HCT116 (cell line): ENCODE data around the gene NOTUM. TPM values are rescaled to one million over a fixed set of nuclear protein-coding genes. Genes with fewer than 3 reads are reported as not detected.

Source experiments
- ATAC-seq: fragments of 200-7000 bp; cut with Tn5 transposase; 2 replicates; pipeline ENCODE4 v1.9.1; 2020; ENCODE audit warnings: mild to moderate bottlenecking, moderate library complexity
- BruUV-seq: library from RNA; stranded (reverse); fragments of 400-500 nt; replicated peaks from 2 replicates; lab custom pipeline; 2021; lab: Mats Ljungman, UMichigan
- CTCF ChIA-PET: fragments of 300-600 bp; sonication (Branson Sonifier 250); formaldehyde crosslinking; loops from one replicate; lab custom pipeline; 2021; ENCODE audit warnings: antibody characterized with exemption; lab: Charles Lee
- POLR2A ChIA-PET: fragments of 300-600, 350-600 bp; sonication (Branson Sonifier 250); formaldehyde crosslinking; loops from one replicate; lab custom pipeline; 2021; ENCODE audit warnings: antibody characterized with exemption; lab: Charles Lee
- RAD21 ChIA-PET, 2 experiments: fragments of 300-600 bp; sonication (Branson Sonifier 250); formaldehyde crosslinking; loops; one replicate each; lab custom pipeline; 2023; ENCODE audit warnings: low total read pairs in 2 of 2; ENCODE audit not compliant: uncharacterized antibody in 2 of 2, unreplicated experiment in 2 of 2, low non-redundant PET in 1 of 2; lab: Charles Lee
- DNase-seq: peaks from one replicate; pipeline ENCODE4 v3.0.0-alpha.2; 2010; ENCODE audit warnings: low read depth, low spot score
- H2AFZ ChIP-seq: fragments of 200-600 bp; shearing (Covaris generic), sonication (generic); 2 replicates; pipeline ENCODE4 v1.6.1; 2017; ENCODE audit warnings: low read depth, mixed run types, mixed read lengths, antibody characterized with exemption, low read length; ENCODE audit not compliant: poor library complexity, severe bottlenecking
- H3K27ac ChIP-seq: 2 replicates; pipeline ENCODE4 v1.5.1; 2012; ENCODE audit warnings: low read depth, low read length
- H3K27me3 ChIP-seq: fragments of 200-600 bp; sonication (generic); 2 replicates; pipeline ENCODE4 v1.6.1; 2016; ENCODE audit warnings: mixed run types, low read length, mixed read lengths; ENCODE audit not compliant: insufficient read depth
- H3K36me3 ChIP-seq, 2 experiments: fragments of 200-500 bp in 1 of 2; fragments of 200-600 bp in 1 of 2; sonication (Bioruptor generic) in 1 of 2; sonication (generic) in 1 of 2; 2 replicates each; pipeline versions ENCODE4 v1.5.1 to v1.6.1; 2014 to 2016; ENCODE audit warnings: low read length in 2 of 2, inconsistent platforms in 1 of 2, mixed read lengths in 1 of 2, mixed run types in 1 of 2; ENCODE audit not compliant: insufficient read depth in 2 of 2, control insufficient read depth in 1 of 2
- H3K4me1 ChIP-seq, 2 experiments: fragments of 200-600 bp in 1 of 2; sonication (generic) in 1 of 2; 2 replicates each; pipeline versions ENCODE4 v1.5.1 to v1.6.1; 2012 to 2017; ENCODE audit warnings: low read length in 2 of 2, inconsistent platforms in 1 of 2, mild to moderate bottlenecking in 1 of 2, mixed read lengths in 1 of 2, mixed run types in 1 of 2, moderate library complexity in 1 of 2; ENCODE audit not compliant: insufficient read depth in 2 of 2, control insufficient read depth in 1 of 2
- H3K4me2 ChIP-seq: fragments of 200-600 bp; sonication (generic); 2 replicates; pipeline ENCODE4 v1.6.1; 2017; ENCODE audit warnings: mixed run types, low read length, mixed read lengths
- H3K4me3 ChIP-seq, 2 experiments: fragments of 200-600 bp in 1 of 2; sonication (generic) in 1 of 2; replicated peaks in 1 of 2; 2 replicates each; pipeline ENCODE4 v1.5.1; 2011 to 2016; ENCODE audit warnings: low read length in 2 of 2, control low read depth in 1 of 2, low read depth in 1 of 2, mild to moderate bottlenecking in 1 of 2, mixed read lengths in 1 of 2, mixed run types in 1 of 2
- H3K79me2 ChIP-seq: fragments of 200-600 bp; sonication (generic); 2 replicates; pipeline ENCODE4 v1.6.1; 2017; ENCODE audit warnings: mild to moderate bottlenecking, mixed run types, low read length, moderate library complexity, mixed read lengths; ENCODE audit not compliant: insufficient read depth
- H3K9ac ChIP-seq: fragments of 200-600 bp; sonication (generic); 2 replicates; pipeline ENCODE4 v1.6.1; 2016; ENCODE audit warnings: low read length, mixed read lengths
- H3K9me2 ChIP-seq: fragments of 200-600 bp; sonication (generic), shearing (Covaris generic); 2 replicates; pipeline ENCODE4 v1.6.1; 2017; ENCODE audit warnings: mixed run types, mild to moderate bottlenecking, moderate library complexity; ENCODE audit not compliant: insufficient read depth
- H3K9me3 ChIP-seq, 2 experiments: fragments of 200-500 bp in 1 of 2; fragments of 200-600 bp in 1 of 2; sonication (Bioruptor generic) in 1 of 2; sonication (generic) in 1 of 2; 2 replicates each; pipeline ENCODE4 v1.6.1; 2014 to 2017; ENCODE audit warnings: low read length in 2 of 2, mixed read lengths in 2 of 2, inconsistent platforms in 1 of 2, low read depth in 1 of 2, mild to moderate bottlenecking in 1 of 2, mixed run types in 1 of 2, moderate library complexity in 1 of 2; ENCODE audit not compliant: control insufficient read depth in 1 of 2, insufficient read depth in 1 of 2
- H4K20me1 ChIP-seq: fragments of 200-600 bp; sonication (generic), shearing (Covaris generic); 2 replicates; pipeline ENCODE4 v1.6.1; 2017; ENCODE audit warnings: mixed run types, mild to moderate bottlenecking, moderate library complexity; ENCODE audit not compliant: insufficient read depth
- ATF3 ChIP-seq: IDR thresholded peaks from 2 replicates; pipeline ENCODE4 v1.6.1; 2012
- EZH2 ChIP-seq: fragments of 200-600 bp; sonication (generic); IDR thresholded peaks from 2 replicates; pipeline ENCODE4 v1.6.1; 2017; ENCODE audit warnings: antibody characterized with exemption, mixed run types
- EZH2phosphoT487 ChIP-seq: fragments of 200-600 bp; IDR thresholded peaks from 2 replicates; pipeline ENCODE4 v1.6.1; 2018; ENCODE audit warnings: antibody characterized with exemption, borderline replicate concordance
- SP1 ChIP-seq: IDR thresholded peaks from 2 replicates; pipeline ENCODE4 v1.6.1; 2012; ENCODE audit warnings: low read depth
- SRF ChIP-seq: IDR thresholded peaks from 2 replicates; pipeline ENCODE4 v1.6.1; 2012; ENCODE audit warnings: low read depth
- ZBTB33 ChIP-seq: IDR thresholded peaks from 2 replicates; pipeline ENCODE4 v1.6.1; 2011; ENCODE audit warnings: mild to moderate bottlenecking, low read length, moderate library complexity; ENCODE audit not compliant: insufficient replicate concordance; ENCODE audit errors: extremely low read depth
- intact Hi-C: fragments of 100-400 bp; cut with micrococcal nuclease; formaldehyde crosslinking; loops from 2 replicates; pipeline ENCODE4 v1.10.0; 2022
- total RNA-seq: library from RNA; stranded (reverse); gene quantifications from one replicate; pipeline ENCODE4 v1.2.1, GENCODE V29; 2021; ENCODE audit not compliant: unreplicated experiment

NOTUM gene
- total RNA-seq, 1 experiment from 2014 or later = 12.5 TPM

DNA sequence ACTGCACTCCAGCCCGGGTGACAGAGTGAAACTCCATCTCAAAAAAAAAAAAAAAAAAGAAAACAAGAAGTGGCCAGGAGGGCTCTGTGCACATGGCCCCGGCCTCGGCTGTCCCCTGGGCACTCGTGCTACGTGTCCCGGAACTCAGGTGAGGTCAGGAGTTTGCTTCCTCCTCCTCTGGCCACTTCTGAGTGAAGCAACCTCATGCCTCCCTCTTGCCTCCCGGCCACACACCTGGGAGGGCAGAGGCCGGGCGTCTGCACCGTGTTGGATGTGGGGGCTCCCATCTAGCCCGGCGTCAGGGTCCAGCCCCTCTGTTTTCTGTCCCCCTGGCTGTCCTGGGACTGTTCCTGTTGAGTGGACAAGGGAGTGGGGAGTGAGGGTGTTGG lies 38.6 kb upstream of the NOTUM start:
- no peak for ATAC-seq
- no peak for TF ChIP-seq SP1
- no peak for TF ChIP-seq ATF3
- TF ChIP-seq SRF = no peak
- TF ChIP-seq EZH2phosphoT487 = no peak
- RAD21 ChIA-PET = interaction anchor here in 1 of 2 experiments (0.7 kb wide), 1 partner anchor 20 kb away, joined by 3 read pairs; no protein-coding TSS in a partner anchor
- no peak overlapping the region for H2AFZ ChIP-seq
- no peak overlapping the region for H3K9ac ChIP-seq
- no peak overlapping the region for H3K4me2 ChIP-seq
- CTCF ChIA-PET = no interaction called here
- H4K20me1 ChIP-seq = no peaks in the 10 kb centered on the region
- POLR2A ChIA-PET = no interaction called here
- no peaks in the 10 kb centered on the region for H3K27me3 ChIP-seq
- H3K4me3 ChIP-seq = no peak overlapping the region
- no peak for DNase-seq
- no TSS peak for BruUV-seq
- H3K36me3 ChIP-seq = no peaks in the 10 kb centered on the region; a peak in 1 of 4 replicates
- no peak overlapping the region for H3K27ac ChIP-seq
- intact Hi-C loops = no loop called here
- H3K79me2 ChIP-seq = no peaks in the 10 kb centered on the region
- no peaks in the 10 kb centered on the region for H3K9me2 ChIP-seq
- H3K9me3 ChIP-seq = no peaks in the 10 kb centered on the region
- H3K4me1 ChIP-seq = peaks cover 39 to 49% of the 10 kb centered on the region in 2 experiments

GRCh38 chr17:81998691-81999438 lies 37.9 kb upstream of the NOTUM start:
- intact Hi-C loops = no loop called here
- Histone ChIP-seq H3K4me2 (no peak overlapping the region), H3K9me2 (no peaks in the 10 kb centered on the region), H3K36me3 (no peaks in the 10 kb centered on the region; a peak in 1 of 4 replicates), H3K4me3 (no peak overlapping the region), H3K4me1 (peaks cover 32 to 42% of the 10 kb centered on the region in 2 experiments), H3K9me3 (no peaks in the 10 kb centered on the region), H3K9ac (no peak overlapping the region), H3K27ac (no peak overlapping the region; the same call in 1 of the 2 replicates), H2AFZ (no peak overlapping the region), H3K79me2 (no peaks in the 10 kb centered on the region), H4K20me1 (no peaks in the 10 kb centered on the region), H3K27me3 (no peaks in the 10 kb centered on the region)
- CTCF ChIA-PET = no interaction called here
- TF ChIP-seq EZH2 = no peak
- no peak for TF ChIP-seq ZBTB33
- POLR2A ChIA-PET = no interaction called here
- BruUV-seq = no TSS peak
- RAD21 ChIA-PET = interaction anchor here in 1 of 2 experiments (0.7 kb wide), 1 partner anchor 19 kb away, joined by 3 read pairs; no protein-coding TSS in a partner anchor
- no peak for ATAC-seq
- no peak for DNase-seq
